CD4-positive, alpha-beta T cell (primary cell): ENCODE data around the gene ZBTB7C. TPM values are rescaled to one million over a fixed set of nuclear protein-coding genes. Genes with fewer than 3 reads are reported as not detected.

Experiments used
- ATAC-seq: fragments of 200-7000 bp; cut with Tn5 transposase; one replicate; pipeline ENCODE4 v1.10.0; 2022; ENCODE audit warnings: mild to moderate bottlenecking; ENCODE audit not compliant: poor library complexity
- CTCF ChIA-PET: fragments of 350-600 bp; sonication (Branson Sonifier 250); formaldehyde crosslinking; loops from one replicate; lab custom pipeline; 2021; ENCODE audit warnings: antibody characterized with exemption, inconsistent platforms; lab: Charles Lee
- POLR2A ChIA-PET: fragments of 350-600 bp; sonication (Branson Sonifier 250); formaldehyde crosslinking; loops from one replicate; lab custom pipeline; 2021; ENCODE audit warnings: antibody characterized with exemption, inconsistent platforms; lab: Charles Lee
- DNase-seq, 14 experiments: peaks; one replicate each; pipeline ENCODE4 v3.0.0-alpha.2; 2013 to 2020; ENCODE audit warnings: mixed read lengths in 2 of 14
- H3K27ac ChIP-seq, 2 donors: one replicate each; pipeline versions ENCODE4 v1.5.1 to v1.7.0; 2013; ENCODE audit warnings: low read length in 2 of 2, low read depth in 1 of 2, mild to moderate bottlenecking in 1 of 2
- H3K27me3 ChIP-seq, 2 experiments: 1 replicate in 1 of 2; 2 replicates in 1 of 2; pipeline versions ENCODE4 v1.6.1 to v1.7.0; 2013; ENCODE audit warnings: low read length in 2 of 2, control low read depth in 1 of 2, mild to moderate bottlenecking in 1 of 2, moderate library complexity in 1 of 2; ENCODE audit not compliant: insufficient read depth in 2 of 2, control insufficient read depth in 1 of 2
- H3K36me3 ChIP-seq: one replicate; pipeline ENCODE4 v1.6.1; 2013; ENCODE audit warnings: low read length, control low read depth; ENCODE audit not compliant: insufficient read depth
- H3K4me1 ChIP-seq: one replicate; pipeline ENCODE4 v1.6.1; 2013; ENCODE audit warnings: low read length, control low read depth; ENCODE audit not compliant: insufficient read depth
- H3K4me3 ChIP-seq: one replicate; pipeline ENCODE4 v1.5.1; 2013; ENCODE audit warnings: mild to moderate bottlenecking, low read length, moderate library complexity
- H3K9me3 ChIP-seq, 2 experiments: 1 replicate in 1 of 2; 2 replicates in 1 of 2; pipeline versions ENCODE4 v1.6.1 to v1.7.0; 2013; ENCODE audit warnings: low read length in 2 of 2, mild to moderate bottlenecking in 2 of 2, control low read depth in 1 of 2, moderate library complexity in 1 of 2; ENCODE audit not compliant: control insufficient read depth in 1 of 2, insufficient read depth in 1 of 2
- H3K27ac Mint-ChIP-seq: one replicate; pipeline ENCODE4 v1.8.0; 2020; ENCODE audit warnings: mixed read lengths
- H3K27me3 Mint-ChIP-seq: one replicate; pipeline ENCODE4 v1.8.0; 2021; ENCODE audit warnings: mixed read lengths
- H3K36me3 Mint-ChIP-seq: one replicate; pipeline ENCODE4 v1.8.0; 2021; ENCODE audit warnings: low read depth, mixed read lengths
- H3K4me1 Mint-ChIP-seq: one replicate; pipeline ENCODE4 v1.8.0; 2021; ENCODE audit warnings: low read depth, mixed read lengths
- H3K4me3 Mint-ChIP-seq: one replicate; pipeline ENCODE4 v1.8.0; 2020; ENCODE audit warnings: mild to moderate bottlenecking, mixed read lengths
- H3K9me3 Mint-ChIP-seq: one replicate; pipeline ENCODE4 v1.8.0; 2020; ENCODE audit warnings: mixed read lengths
- intact Hi-C, 2 experiments: fragments of 100-400 bp; cut with DNase I in 1 of 2; cut with micrococcal nuclease in 1 of 2; formaldehyde crosslinking; loops; one replicate each; pipeline versions ENCODE4 v1.15.1 to v1.9.0; 2023 to 2025; cut with DNase I, micrococcal nuclease
- total RNA-seq, 174 experiments: library from RNA in 2 of 174; stranded (reverse) in 2 of 174; gene quantifications; one replicate each; pipeline ENCODE4 v1.2.3 and lab custom pipeline; 2021 to 2026
- TF ChIP-seq, protein P1 (sequence below): fragments of 200-600 bp; IDR thresholded peaks from one replicate; pipeline ENCODE4 v1.8.0; 2022; ENCODE audit warnings: antibody characterized with exemption, mild to moderate bottlenecking

Gene ZBTB7C
- total RNA-seq, 2 experiments from 2014 or later: not detected

- no peak for ATAC-seq
- ChIA-PET POLR2A (no interaction called here), CTCF (no interaction called here)
- Mint-ChIP-seq H3K9me3 (no peaks in the 10 kb centered on the region), H3K27ac (no peak overlapping the region), H3K27me3 (peaks cover 4% of the 10 kb centered on the region), H3K36me3 (no peaks in the 10 kb centered on the region), H3K4me3 (no peak overlapping the region), H3K4me1 (no peaks in the 10 kb centered on the region)
- peaks cover 0 to 2% of the 10 kb centered on the region in 2 experiments for H3K27me3 ChIP-seq
- TF ChIP-seq, protein P1, sequence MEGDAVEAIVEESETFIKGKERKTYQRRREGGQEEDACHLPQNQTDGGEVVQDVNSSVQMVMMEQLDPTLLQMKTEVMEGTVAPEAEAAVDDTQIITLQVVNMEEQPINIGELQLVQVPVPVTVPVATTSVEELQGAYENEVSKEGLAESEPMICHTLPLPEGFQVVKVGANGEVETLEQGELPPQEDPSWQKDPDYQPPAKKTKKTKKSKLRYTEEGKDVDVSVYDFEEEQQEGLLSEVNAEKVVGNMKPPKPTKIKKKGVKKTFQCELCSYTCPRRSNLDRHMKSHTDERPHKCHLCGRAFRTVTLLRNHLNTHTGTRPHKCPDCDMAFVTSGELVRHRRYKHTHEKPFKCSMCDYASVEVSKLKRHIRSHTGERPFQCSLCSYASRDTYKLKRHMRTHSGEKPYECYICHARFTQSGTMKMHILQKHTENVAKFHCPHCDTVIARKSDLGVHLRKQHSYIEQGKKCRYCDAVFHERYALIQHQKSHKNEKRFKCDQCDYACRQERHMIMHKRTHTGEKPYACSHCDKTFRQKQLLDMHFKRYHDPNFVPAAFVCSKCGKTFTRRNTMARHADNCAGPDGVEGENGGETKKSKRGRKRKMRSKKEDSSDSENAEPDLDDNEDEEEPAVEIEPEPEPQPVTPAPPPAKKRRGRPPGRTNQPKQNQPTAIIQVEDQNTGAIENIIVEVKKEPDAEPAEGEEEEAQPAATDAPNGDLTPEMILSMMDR: no peak
- no peaks in the 10 kb centered on the region for H3K36me3 ChIP-seq
- DNase-seq: no peak
- H3K4me1 ChIP-seq: peaks cover under 1% of the 10 kb centered on the region
- peaks cover 0 to under 1% of the 10 kb centered on the region in 2 experiments for H3K9me3 ChIP-seq
- intact Hi-C loops: no loop called here
- H3K27ac ChIP-seq: no peak overlapping the region
- H3K4me3 ChIP-seq: no peak overlapping the region
Measured at GRCh38 chr18:48172226-48173006, 236.8 kb downstream of the ZBTB7C start.

- CTCF ChIA-PET: no interaction called here
Measured at GRCh38 chr18:48171490-48172188, 237.5 kb downstream of the ZBTB7C start.

DNA sequence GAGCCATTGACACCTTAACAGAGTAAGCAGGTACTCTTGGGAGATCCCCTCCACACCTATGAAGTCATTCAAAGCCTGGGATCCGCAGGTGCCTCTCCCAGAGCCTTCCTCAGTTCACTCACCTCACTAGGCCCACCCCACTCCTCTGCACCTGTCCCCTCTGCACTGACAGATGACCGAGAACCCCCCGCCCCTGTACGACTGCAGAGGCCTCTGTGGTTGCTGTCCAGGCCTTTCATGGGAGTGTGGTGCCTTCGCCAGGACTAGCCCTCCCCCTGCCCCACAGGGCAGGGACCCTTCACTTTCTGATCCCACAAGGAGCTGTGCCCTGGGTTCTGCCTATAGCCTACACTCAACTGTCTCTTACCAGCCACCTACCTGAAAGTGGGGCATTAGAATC is 238.5 kb downstream of the ZBTB7C start:
- Mint-ChIP-seq H3K27me3 (peaks cover 4% of the 10 kb centered on the region), H3K27ac (no peak overlapping the region), H3K36me3 (no peaks in the 10 kb centered on the region), H3K9me3 (no peaks in the 10 kb centered on the region), H3K4me1 (peaks cover 5% of the 10 kb centered on the region), H3K4me3 (no peak overlapping the region)
- no peaks in the 10 kb centered on the region for H3K36me3 ChIP-seq
- no peak for DNase-seq
- CTCF ChIA-PET: no interaction called here
- POLR2A ChIA-PET: no interaction called here
- intact Hi-C loops: no loop called here
- no peak overlapping the region for H3K27ac ChIP-seq
- H3K27me3 ChIP-seq: peaks cover 0 to 2% of the 10 kb centered on the region in 2 experiments
- TF ChIP-seq, protein P1: no peak
- peaks cover 10% of the 10 kb centered on the region for H3K4me1 ChIP-seq
- no peak for ATAC-seq
- no peaks in the 10 kb centered on the region for H3K9me3 ChIP-seq
- H3K4me3 ChIP-seq: no peak overlapping the region

More at GRCh38 chr18:48171490-48172188, 237.5 kb downstream of the ZBTB7C start:
- no peaks in the 10 kb centered on the region for H3K9me3 Mint-ChIP-seq
- peaks cover 5% of the 10 kb centered on the region for H3K4me1 Mint-ChIP-seq
- H3K4me1 ChIP-seq: peaks cover 8% of the 10 kb centered on the region
- H3K9me3 ChIP-seq: no peaks in the 10 kb centered on the region
- DNase-seq: no peak
- ATAC-seq: no peak
- H3K27ac ChIP-seq: no peak overlapping the region
- H3K27ac Mint-ChIP-seq: no peak overlapping the region
- TF ChIP-seq, protein P1: no peak
- H3K27me3 ChIP-seq: peaks cover 0 to 2% of the 10 kb centered on the region in 2 experiments
- intact Hi-C loops: no loop called here
- no peak overlapping the region for H3K4me3 Mint-ChIP-seq
- POLR2A ChIA-PET: no interaction called here
- peaks cover 4% of the 10 kb centered on the region for H3K27me3 Mint-ChIP-seq
- no peaks in the 10 kb centered on the region for H3K36me3 Mint-ChIP-seq
- H3K4me3 ChIP-seq: no peak overlapping the region
- no peaks in the 10 kb centered on the region for H3K36me3 ChIP-seq
